HEK293 (cell line): ENCODE measurements around the gene FMN1.
"Not testable (repeated sequence)": the region's sequence is repeated elsewhere in the genome, so short reads cannot be mapped to it uniquely, and the experiment has no call there.

Experiments used
- CTCF ChIA-PET: fragments of 350-600 bp; formaldehyde crosslinking; extraction: SDS; loops from one replicate; lab custom pipeline; 2021; ENCODE audit warnings: antibody characterized with exemption; lab: Yijun Ruan, JAX
- POLR2A ChIA-PET: fragments of 300-600 bp; formaldehyde crosslinking; extraction: SDS; loops from one replicate; lab custom pipeline; 2020; ENCODE audit warnings: antibody characterized with exemption, inconsistent platforms; lab: Yijun Ruan, JAX
- H3K27ac ChIP-seq: fragments of 200-500 bp; sonication (Bioruptor generic); 2 replicates; pipeline ENCODE4 v1.5.1; 2014; ENCODE audit warnings: low read depth, low read length, control low read depth, inconsistent platforms; ENCODE audit errors: extremely low read depth
- H3K36me3 ChIP-seq, 2 experiments: fragments of 200-500 bp in 1 of 2; sonication (Bioruptor generic) in 1 of 2; 1 replicate in 1 of 2; 2 replicates in 1 of 2; pipeline ENCODE4 v1.5.1; 2014 to 2017; ENCODE audit warnings: inconsistent platforms in 2 of 2, low read length in 2 of 2; ENCODE audit not compliant: control insufficient read depth in 2 of 2, insufficient read depth in 1 of 2
- H3K4me1 ChIP-seq: fragments of 200-500 bp; sonication (Bioruptor generic); 2 replicates; pipeline ENCODE4 v1.5.1; 2014; ENCODE audit warnings: mild to moderate bottlenecking, low read length, inconsistent platforms; ENCODE audit not compliant: control insufficient read depth, insufficient read depth
- H3K4me3 ChIP-seq: 2 replicates; pipeline ENCODE4 v1.5.1; 2011; ENCODE audit warnings: low read depth, mild to moderate bottlenecking, control low read depth, low read length, moderate library complexity
- H3K9me3 ChIP-seq: fragments of 200-500 bp; sonication (Bioruptor generic); 2 replicates; pipeline ENCODE4 v1.5.1; 2014; ENCODE audit warnings: low read depth, low read length, inconsistent platforms; ENCODE audit not compliant: control insufficient read depth, insufficient read depth
- WT1 ChIP-seq: fragments of 450-650 bp; formaldehyde crosslinking; IDR thresholded peaks from 2 replicates; pipeline ENCODE4 v1.5.1; 2016; ENCODE audit warnings: missing biosample characterization, missing genetic modification characterization
- ZNF138 ChIP-seq: fragments of 450-650 bp; formaldehyde crosslinking; IDR thresholded peaks from 2 replicates; pipeline ENCODE4 v1.5.1; 2016; ENCODE audit warnings: missing biosample characterization, missing genetic modification characterization, borderline replicate concordance
- ZNF146 ChIP-seq: fragments of 450-650 bp; formaldehyde crosslinking; IDR thresholded peaks from 2 replicates; pipeline ENCODE4 v1.5.1; 2016; ENCODE audit warnings: missing biosample characterization, missing genetic modification characterization
- ZNF274 ChIP-seq, 2 experiments: fragments of 200-500 bp in 1 of 2; fragments of 450-650 bp in 1 of 2; sonication (Bioruptor generic) in 1 of 2; formaldehyde crosslinking in 1 of 2; IDR thresholded peaks; 2 replicates each; pipeline versions ENCODE4 v1.5.1 to v1.6.1; 2014 to 2016; ENCODE audit warnings: borderline replicate concordance in 1 of 2, inconsistent platforms in 1 of 2, low read length in 1 of 2, missing biosample characterization in 1 of 2, missing genetic modification characterization in 1 of 2
- ZNF391 ChIP-seq: fragments of 450-650 bp; formaldehyde crosslinking; IDR thresholded peaks from 2 replicates; pipeline ENCODE4 v1.5.1; 2016; ENCODE audit warnings: low read depth, missing biosample characterization, missing genetic modification characterization, borderline replicate concordance
- ZNF521 ChIP-seq: fragments of 450-650 bp; formaldehyde crosslinking; IDR thresholded peaks from 2 replicates; pipeline ENCODE4 v1.5.1; 2017; ENCODE audit warnings: missing biosample characterization, mild to moderate bottlenecking, missing genetic modification characterization
- ZNF654 ChIP-seq: fragments of 450-650 bp; formaldehyde crosslinking; IDR thresholded peaks from 2 replicates; pipeline ENCODE4 v1.5.1; 2016; ENCODE audit warnings: low read depth, missing biosample characterization, missing genetic modification characterization
- TF ChIP-seq, protein P1 (sequence below): fragments of 450-650 bp; formaldehyde crosslinking; IDR thresholded peaks from 2 replicates; pipeline ENCODE4 v1.5.1; 2016; ENCODE audit warnings: missing biosample characterization, missing genetic modification characterization
- TF ChIP-seq, protein P2 (sequence below): fragments of 450-650 bp; IDR thresholded peaks from 2 replicates; pipeline ENCODE4 v1.5.1; 2018; ENCODE audit warnings: missing biosample characterization, mild to moderate bottlenecking, missing genetic modification characterization
- TF ChIP-seq, protein P3 (sequence below): fragments of 450-650 bp; formaldehyde crosslinking; IDR thresholded peaks from 2 replicates; pipeline ENCODE4 v1.5.1; 2016; ENCODE audit warnings: missing biosample characterization, missing genetic modification characterization
- TF ChIP-seq, protein P4 (sequence below): fragments of 450-650 bp; formaldehyde crosslinking; IDR thresholded peaks from 2 replicates; pipeline ENCODE4 v1.5.1; 2017; ENCODE audit warnings: missing biosample characterization, missing genetic modification characterization
- TF ChIP-seq, protein P5 (sequence below): fragments of 450-650 bp; formaldehyde crosslinking; IDR thresholded peaks from 2 replicates; pipeline ENCODE4 v1.5.1; 2016; ENCODE audit warnings: missing biosample characterization, missing genetic modification characterization

The FMN1 gene

DNA sequence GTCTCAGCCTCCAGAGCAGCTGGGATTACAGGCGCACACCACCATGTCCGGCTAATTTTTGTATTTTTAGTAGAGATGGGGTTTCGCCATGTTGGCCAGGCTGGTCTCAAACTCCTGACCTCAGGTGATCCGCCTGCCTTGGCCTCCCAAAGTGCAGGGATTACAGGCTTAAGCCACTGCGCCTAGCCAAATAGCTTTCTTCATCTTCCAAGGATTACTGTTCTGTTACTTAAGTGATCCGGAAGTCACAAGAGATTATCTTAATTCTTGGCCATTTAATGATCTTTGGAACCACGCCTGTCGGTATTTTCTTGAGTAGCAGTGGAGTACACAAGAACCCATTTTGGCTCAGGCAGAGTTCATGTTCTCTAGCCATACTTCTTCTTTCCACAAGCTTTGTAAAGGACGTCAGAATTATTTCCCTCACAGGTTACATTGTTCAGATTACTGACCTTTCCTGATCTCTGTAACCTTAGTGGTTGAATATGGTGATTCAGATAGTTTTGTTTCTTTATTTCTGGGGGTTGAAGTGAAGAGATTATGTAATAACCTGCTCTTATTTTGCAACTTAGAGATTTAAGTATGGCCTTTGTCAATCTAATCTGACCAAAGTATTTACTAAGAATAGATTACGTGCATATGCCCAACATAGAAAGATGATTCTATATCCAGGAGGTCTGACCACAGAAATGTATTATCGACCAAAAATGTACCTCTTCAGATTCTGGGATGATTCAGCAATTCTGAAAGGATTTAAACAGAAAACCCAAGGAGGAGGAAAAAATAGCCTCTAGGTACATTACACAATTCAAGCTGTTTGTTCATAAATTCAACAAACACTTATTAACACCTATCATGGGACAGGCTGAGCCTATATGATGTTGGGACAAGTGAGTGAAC is 344.5 kb downstream of the FMN1 start:
- TF ChIP-seq, protein P1, sequence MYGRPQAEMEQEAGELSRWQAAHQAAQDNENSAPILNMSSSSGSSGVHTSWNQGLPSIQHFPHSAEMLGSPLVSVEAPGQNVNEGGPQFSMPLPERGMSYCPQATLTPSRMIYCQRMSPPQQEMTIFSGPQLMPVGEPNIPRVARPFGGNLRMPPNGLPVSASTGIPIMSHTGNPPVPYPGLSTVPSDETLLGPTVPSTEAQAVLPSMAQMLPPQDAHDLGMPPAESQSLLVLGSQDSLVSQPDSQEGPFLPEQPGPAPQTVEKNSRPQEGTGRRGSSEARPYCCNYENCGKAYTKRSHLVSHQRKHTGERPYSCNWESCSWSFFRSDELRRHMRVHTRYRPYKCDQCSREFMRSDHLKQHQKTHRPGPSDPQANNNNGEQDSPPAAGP (tag by site-specific recombination), result no peak
- TF ChIP-seq, protein P2, sequence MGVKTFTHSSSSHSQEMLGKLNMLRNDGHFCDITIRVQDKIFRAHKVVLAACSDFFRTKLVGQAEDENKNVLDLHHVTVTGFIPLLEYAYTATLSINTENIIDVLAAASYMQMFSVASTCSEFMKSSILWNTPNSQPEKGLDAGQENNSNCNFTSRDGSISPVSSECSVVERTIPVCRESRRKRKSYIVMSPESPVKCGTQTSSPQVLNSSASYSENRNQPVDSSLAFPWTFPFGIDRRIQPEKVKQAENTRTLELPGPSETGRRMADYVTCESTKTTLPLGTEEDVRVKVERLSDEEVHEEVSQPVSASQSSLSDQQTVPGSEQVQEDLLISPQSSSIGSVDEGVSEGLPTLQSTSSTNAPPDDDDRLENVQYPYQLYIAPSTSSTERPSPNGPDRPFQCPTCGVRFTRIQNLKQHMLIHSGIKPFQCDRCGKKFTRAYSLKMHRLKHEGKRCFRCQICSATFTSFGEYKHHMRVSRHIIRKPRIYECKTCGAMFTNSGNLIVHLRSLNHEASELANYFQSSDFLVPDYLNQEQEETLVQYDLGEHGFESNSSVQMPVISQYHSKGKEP (tag by site-specific recombination), result no peak
- TF ChIP-seq ZNF521 (tag by site-specific recombination) (no peak), ZNF274 (IDR thresholded peaks at IDR 0.05; ENCODE audit: low read length) (no peak), ZNF274 (tag by site-specific recombination; IDR thresholded peaks at IDR 0.05; ENCODE audit: borderline replicate concordance) (no peak), ZNF138 (tag by site-specific recombination) (no peak), WT1 (tag by site-specific recombination) (no peak), ZNF391 (tag by site-specific recombination) (no peak)
- TF ChIP-seq, protein P3, sequence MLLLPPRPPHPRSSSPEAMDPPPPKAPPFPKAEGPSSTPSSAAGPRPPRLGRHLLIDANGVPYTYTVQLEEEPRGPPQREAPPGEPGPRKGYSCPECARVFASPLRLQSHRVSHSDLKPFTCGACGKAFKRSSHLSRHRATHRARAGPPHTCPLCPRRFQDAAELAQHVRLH (tag by site-specific recombination), result no peak
- TF ChIP-seq, protein P4, sequence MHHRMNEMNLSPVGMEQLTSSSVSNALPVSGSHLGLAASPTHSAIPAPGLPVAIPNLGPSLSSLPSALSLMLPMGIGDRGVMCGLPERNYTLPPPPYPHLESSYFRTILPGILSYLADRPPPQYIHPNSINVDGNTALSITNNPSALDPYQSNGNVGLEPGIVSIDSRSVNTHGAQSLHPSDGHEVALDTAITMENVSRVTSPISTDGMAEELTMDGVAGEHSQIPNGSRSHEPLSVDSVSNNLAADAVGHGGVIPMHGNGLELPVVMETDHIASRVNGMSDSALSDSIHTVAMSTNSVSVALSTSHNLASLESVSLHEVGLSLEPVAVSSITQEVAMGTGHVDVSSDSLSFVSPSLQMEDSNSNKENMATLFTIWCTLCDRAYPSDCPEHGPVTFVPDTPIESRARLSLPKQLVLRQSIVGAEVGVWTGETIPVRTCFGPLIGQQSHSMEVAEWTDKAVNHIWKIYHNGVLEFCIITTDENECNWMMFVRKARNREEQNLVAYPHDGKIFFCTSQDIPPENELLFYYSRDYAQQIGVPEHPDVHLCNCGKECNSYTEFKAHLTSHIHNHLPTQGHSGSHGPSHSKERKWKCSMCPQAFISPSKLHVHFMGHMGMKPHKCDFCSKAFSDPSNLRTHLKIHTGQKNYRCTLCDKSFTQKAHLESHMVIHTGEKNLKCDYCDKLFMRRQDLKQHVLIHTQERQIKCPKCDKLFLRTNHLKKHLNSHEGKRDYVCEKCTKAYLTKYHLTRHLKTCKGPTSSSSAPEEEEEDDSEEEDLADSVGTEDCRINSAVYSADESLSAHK (tag by site-specific recombination), result no peak
- Histone ChIP-seq H3K4me3 (no peak overlapping the region), H3K9me3 (no peaks in the 10 kb centered on the region), H3K36me3 (no peaks in the 10 kb centered on the region), H3K27ac (no peak overlapping the region), H3K4me1 (no peaks in the 10 kb centered on the region)
- ChIA-PET POLR2A (no interaction called here), CTCF (interaction anchor here (0.6 to 1.0 kb wide), 2 partner anchors 134 to 188 kb away, joined by 3 to 5 read pairs; no protein-coding TSS in a partner anchor)

DNA sequence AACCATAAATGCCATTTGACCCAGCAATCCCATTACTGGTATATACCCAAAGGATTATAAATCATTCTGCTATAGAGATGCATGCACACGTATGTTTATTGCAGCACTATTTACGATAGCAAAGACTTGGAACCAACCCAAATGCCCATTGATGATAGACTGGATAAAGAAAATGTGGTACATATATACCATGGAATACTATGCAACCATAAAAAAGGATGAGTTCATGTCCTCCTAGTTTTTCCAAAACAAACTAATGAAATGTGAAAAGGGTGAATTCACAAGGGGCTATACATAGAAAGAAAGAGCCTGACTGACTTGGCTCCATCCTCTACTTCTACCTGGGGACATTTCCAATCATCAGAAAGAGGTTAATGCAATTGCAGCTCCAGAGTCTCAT is 347.8 kb downstream of the FMN1 start:
- CTCF ChIA-PET, result interaction anchor here (4.0 to 4.1 kb wide), 2 partner anchors 109 to 184 kb away, joined by 21 to 24 read pairs; no protein-coding TSS in a partner anchor
- POLR2A ChIA-PET, H3K4me1 ChIP-seq, H3K27ac ChIP-seq, H3K36me3 ChIP-seq, H3K4me3 ChIP-seq, H3K9me3 ChIP-seq: not testable (repeated sequence)
- peak; percentile 76 for TF ChIP-seq ZNF146 (tag by site-specific recombination)
- TF ChIP-seq, protein P3 (tag by site-specific recombination), result peak; percentile 75; the same call in 1 of the 2 replicates

DNA sequence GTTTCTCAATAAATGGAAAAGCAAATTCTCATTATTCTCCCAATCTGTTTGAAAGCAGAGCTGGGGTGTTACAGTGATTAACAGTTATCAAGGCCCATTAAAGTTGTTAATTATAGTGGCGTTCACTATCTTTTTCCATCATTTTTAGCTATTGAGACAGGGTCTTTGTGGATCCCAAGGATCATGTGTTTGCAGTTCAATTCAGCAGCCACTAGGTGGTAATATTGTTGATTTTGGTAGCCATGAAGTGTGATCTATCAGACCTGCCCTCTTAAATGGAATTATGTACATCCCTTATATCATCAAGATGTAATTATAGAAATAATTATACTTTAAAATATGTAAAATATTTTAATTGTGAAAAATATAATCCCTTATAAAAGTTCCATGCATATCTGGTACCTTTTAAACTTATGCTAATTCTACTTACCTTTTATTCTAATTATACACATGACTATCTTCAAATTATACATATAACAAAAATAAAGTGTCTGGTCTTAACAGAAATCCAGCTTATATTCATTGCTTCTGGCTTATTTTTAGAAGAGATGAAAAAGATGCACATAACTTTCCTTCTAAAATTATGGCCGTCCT is 350.3 kb downstream of the FMN1 start:
- peaks cover 3% of the 10 kb centered on the region; the same call in 1 of the 2 replicates for H3K4me1 ChIP-seq
- no peak overlapping the region for H3K4me3 ChIP-seq
- ChIA-PET POLR2A (interaction anchor here (1.1 kb wide), 1 partner anchor 25 kb away, joined by 7 read pairs; no protein-coding TSS in a partner anchor), CTCF (interaction anchor here (0.6 to 4.1 kb wide), 32 partner anchors 8 to 189 kb away, joined by 3 to 25 read pairs (median 4); no protein-coding TSS in a partner anchor)
- H3K27ac ChIP-seq, result no peak overlapping the region
- peak; percentile 43 for TF ChIP-seq ZNF654 (tag by site-specific recombination)
- TF ChIP-seq, protein P5, sequence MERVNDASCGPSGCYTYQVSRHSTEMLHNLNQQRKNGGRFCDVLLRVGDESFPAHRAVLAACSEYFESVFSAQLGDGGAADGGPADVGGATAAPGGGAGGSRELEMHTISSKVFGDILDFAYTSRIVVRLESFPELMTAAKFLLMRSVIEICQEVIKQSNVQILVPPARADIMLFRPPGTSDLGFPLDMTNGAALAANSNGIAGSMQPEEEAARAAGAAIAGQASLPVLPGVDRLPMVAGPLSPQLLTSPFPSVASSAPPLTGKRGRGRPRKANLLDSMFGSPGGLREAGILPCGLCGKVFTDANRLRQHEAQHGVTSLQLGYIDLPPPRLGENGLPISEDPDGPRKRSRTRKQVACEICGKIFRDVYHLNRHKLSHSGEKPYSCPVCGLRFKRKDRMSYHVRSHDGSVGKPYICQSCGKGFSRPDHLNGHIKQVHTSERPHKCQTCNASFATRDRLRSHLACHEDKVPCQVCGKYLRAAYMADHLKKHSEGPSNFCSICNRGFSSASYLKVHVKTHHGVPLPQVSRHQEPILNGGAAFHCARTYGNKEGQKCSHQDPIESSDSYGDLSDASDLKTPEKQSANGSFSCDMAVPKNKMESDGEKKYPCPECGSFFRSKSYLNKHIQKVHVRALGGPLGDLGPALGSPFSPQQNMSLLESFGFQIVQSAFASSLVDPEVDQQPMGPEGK (tag by site-specific recombination), result no peak
- no peaks in the 10 kb centered on the region for H3K36me3 ChIP-seq
- no peaks in the 10 kb centered on the region for H3K9me3 ChIP-seq
